NCI-H1694 (cell line): ENCODE data around the gene LNX2.
"Not testable (repeated sequence)": the region's sequence is repeated elsewhere in the genome, so short reads cannot be mapped to it uniquely, and the experiment has no call there.

Source experiments
- DNase-seq: peaks from one replicate; lab custom pipeline; 2025; lab: John Stamatoyannopoulos, UW

Gene LNX2

GRCh38 chr13:27637289-27637626 is 16.9 kb upstream of the LNX2 start:
- DNase-seq: no peak

GRCh38 chr13:27636589-27637288 is 16.4 kb upstream of the LNX2 start:
- no peak for DNase-seq

GRCh38 chr13:27635266-27635665 is 14.9 kb upstream of the LNX2 start:
- no peak for DNase-seq

- no peak for DNase-seq
Measured at GRCh38 chr13:27634791-27635190, 14.5 kb upstream of the LNX2 start.

- no peak for DNase-seq
Measured at GRCh38 chr13:27634231-27634630, 13.9 kb upstream of the LNX2 start.

- no peak for DNase-seq
Measured at GRCh38 chr13:27632648-27633047, 12.3 kb upstream of the LNX2 start.

GRCh38 chr13:27632214-27632613 is 11.9 kb upstream of the LNX2 start:
- no peak for DNase-seq

- no peak for DNase-seq
Measured at GRCh38 chr13:27631665-27632064, 11.3 kb upstream of the LNX2 start.

- DNase-seq: no peak
Measured at GRCh38 chr13:27631156-27631555, 10.8 kb upstream of the LNX2 start.

- not testable (repeated sequence) for DNase-seq
Measured at GRCh38 chr13:27628766-27629165, 8.4 kb upstream of the LNX2 start.

GRCh38 chr13:27628081-27628480 is 7.8 kb upstream of the LNX2 start:
- DNase-seq: no peak

GRCh38 chr13:27627380-27627779 is 7.1 kb upstream of the LNX2 start:
- no peak for DNase-seq

GRCh38 chr13:27625839-27626238 is 5.5 kb upstream of the LNX2 start:
- DNase-seq: no peak

GRCh38 chr13:27624071-27624470 is 3.7 kb upstream of the LNX2 start:
- no peak for DNase-seq

GRCh38 chr13:27622881-27623280 is 2.6 kb upstream of the LNX2 start:
- no peak for DNase-seq

- DNase-seq: no peak
Measured at GRCh38 chr13:27622102-27622820, 1.9 kb upstream of the LNX2 start.

GRCh38 chr13:27621366-27622101 is 1.2 kb upstream of the LNX2 start, which contains the start of gene POLR1D:
POLR1D (plus strand) TSS chr13:27621892; CDS start chr13:27621984, 92 bp downstream.
- DNase-seq: no peak

- DNase-seq: no peak
Measured at GRCh38 chr13:27621116-27621365, 712 bp upstream of the LNX2 start.

- DNase-seq: no peak
Measured at GRCh38 chr13:27619728-27620376, 477 bp downstream of the LNX2 start.

- DNase-seq: no peak
Measured at GRCh38 chr13:27619093-27619727, 1.1 kb downstream of the LNX2 start.

GRCh38 chr13:27617881-27618321 is 2.4 kb downstream of the LNX2 start:
- no peak for DNase-seq

- no peak for DNase-seq
Measured at GRCh38 chr13:27613628-27614027, 6.7 kb downstream of the LNX2 start.
